Uterus (tissue), 2 donors: ENCODE data around the gene PRELID1.

Experiments used
- CTCF ChIP-seq, 4 experiments: fragments of 200-600 bp in 2 of 4; fragments of 450-650 bp in 2 of 4; sonication (generic) in 2 of 4; IDR thresholded peaks; one replicate each; pipeline ENCODE4 v1.5.1; 2016 to 2019; ENCODE audit warnings: antibody characterized with exemption in 4 of 4, mild to moderate bottlenecking in 2 of 4, moderate library complexity in 1 of 4
- POLR2A ChIP-seq, 2 donors: fragments of 450-650 bp; IDR thresholded peaks; one replicate each; pipeline ENCODE4 v1.6.1; 2016; ENCODE audit warnings: antibody characterized with exemption in 2 of 2, mild to moderate bottlenecking in 1 of 2, moderate library complexity in 1 of 2

- no peak for TF ChIP-seq CTCF (IDR thresholded peaks at IDR 0.05)
- TF ChIP-seq POLR2A (IDR thresholded peaks at IDR 0.05): no peak
Measured at GRCh38 chr5:177293819-177294581, 9.6 kb upstream of the PRELID1 start.
